ENCODE measurements around the gene NEXN.

NEXN gene

DNA sequence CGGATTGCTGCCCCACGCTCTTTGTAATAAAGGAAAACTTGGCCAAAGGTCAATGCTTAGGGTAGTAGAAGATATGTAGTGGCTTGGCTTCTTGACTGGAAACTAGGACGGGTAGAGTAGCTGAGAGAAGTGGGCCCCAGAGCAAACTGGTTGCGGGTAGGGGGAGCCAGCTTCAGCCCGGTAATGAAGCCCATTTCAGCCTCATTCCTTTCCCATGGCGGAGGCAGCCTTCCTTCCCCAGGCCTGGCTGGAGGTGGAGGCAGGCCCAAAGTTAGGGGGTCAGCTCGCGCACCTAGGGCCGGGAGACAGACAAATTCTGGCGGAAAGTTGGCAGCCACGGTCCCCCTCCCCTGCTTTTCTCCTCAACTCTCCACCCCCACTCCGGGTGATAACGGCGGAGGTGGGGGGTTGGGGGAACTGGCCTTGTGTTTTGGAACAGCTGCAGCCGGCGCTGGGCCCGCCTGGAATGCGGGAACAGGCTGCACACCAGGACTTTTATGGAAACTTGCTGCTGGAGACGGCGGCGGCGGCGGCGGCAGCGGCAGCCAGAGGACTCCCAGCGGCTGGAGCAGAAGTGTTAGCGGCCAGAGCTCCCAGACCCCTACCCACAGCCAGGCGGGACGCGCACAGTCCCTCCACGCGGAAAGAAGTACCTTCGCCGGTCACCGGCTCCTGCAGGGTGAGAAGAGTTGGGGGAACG, at the start of gene NEXN:
TSS of gene NEXN (plus strand) at position 544 of the 700 bp plus-strand sequence. CDS start 27,483 bp downstream, outside the sequence.
- ATAC-seq = peak; percentile 19
- DNase-seq = no peak

DNA sequence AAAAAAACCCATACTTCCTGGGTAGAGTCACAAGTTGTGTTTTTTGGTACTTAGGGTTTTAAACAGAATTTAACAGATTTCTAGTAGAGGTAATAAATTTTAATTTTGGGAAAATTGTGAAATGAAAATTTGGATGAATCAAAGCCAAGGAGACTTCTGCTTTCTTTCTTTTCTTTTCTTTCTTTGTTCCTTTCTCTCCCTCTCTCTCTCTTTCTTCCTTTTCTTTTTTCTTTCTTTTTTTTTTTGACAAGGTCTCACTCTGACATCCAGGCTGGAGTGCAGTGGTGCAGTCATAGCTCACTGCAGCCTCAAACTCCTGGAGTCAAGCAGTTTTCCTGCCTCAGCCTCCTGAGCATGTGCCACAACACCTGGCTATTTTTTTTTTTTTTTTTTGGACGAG, 46.9 kb upstream of the NEXN start:
- DNase-seq (no peak), ATAC-seq (no peak)

- no peak for ATAC-seq
Observed at GRCh38 chr1:77845951-77846350, 42.5 kb upstream of the NEXN start.

DNA sequence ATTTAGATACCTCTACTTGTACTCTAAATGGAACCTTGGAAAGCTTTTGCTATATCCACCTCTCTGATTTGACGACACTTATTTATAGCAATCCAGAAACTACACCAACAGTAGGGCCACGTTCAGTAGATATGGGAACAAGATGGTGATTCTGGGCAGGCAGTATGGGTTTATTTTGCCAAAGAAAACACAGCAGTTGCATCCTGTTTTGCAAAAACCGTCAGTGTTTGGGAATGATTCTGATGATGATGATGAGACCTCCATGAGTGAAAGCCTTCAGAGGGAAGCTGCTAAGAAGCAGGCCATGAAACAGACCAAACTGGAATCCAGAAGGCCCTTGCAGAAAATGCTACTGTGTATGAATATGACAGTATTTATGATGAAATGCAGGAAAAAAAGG, 41.5 kb upstream of the NEXN start:
- no peak for ATAC-seq
- DNase-seq = no peak

More at GRCh38 chr1:77845951-77846350, 42.5 kb upstream of the NEXN start:
- no peak for DNase-seq

DNA sequence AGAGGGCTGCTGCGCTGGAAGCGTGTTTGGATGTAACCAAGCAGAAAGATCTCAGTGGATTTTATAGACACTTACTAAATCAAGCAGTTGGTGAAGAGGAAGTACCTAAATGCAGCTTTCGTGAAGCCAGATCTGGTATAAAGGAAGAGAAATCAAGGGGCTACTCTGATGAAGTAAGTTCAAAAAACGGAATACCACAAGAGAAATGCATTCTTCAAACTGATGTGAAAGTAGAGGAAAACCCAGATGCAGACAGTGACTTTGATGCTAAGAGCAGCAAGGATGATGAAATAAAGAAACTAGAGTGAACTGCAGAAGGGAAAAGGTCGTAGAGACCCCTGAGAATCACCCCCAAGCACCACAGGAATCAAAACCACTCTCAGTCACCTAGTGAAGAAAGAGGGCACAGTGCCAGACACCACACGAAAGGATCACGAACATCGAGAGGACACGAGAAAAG, 40.8 kb upstream of the NEXN start:
- peak; percentile 75 for ATAC-seq
- DNase-seq = peak; percentile 34

- ATAC-seq (peak; percentile 46), DNase-seq (no peak)
Observed at GRCh38 chr1:77850082-77850481, 38.3 kb upstream of the NEXN start.

- no peak for ATAC-seq
- DNase-seq = no peak
Observed at GRCh38 chr1:77857552-77857951, 30.9 kb upstream of the NEXN start.

DNA sequence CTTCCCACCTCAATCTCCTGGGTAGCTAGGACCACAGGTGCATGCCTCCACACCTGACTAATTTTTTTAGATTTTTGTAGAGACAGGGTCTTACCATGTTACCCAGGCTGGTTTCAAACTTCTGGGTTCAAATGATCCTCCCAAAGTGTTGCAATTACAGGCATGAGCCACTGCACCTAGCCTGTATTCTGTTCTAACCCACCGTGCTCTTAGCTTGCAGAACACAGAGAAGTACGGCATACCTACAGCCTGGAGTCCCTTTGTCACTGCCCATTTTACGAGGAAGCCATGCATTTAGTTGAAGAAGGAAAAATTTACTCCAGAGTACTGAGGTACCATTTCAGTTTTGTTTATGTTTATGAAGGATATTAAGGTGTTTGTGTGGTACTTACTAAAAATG, 29.7 kb upstream of the NEXN start:
- ATAC-seq (no peak), DNase-seq (no peak)

DNA sequence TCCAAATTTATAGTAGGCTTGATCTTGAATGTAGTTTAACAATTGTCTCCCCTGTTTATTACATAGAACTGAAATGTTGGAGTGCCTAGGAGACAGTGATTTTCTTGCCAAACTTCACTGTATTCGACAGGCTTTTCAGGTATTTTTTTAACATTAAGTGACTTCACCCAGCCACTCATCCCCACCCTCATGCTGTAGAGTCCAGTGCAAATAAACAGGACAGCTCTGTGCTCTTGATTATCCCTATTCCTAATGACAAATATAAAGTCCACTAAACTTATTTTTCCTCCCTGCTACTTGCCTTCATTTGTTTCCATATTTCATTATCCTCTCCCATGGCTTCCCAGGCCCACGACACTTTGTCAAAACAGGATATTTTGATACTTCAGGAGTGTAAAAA, 29.2 kb upstream of the NEXN start:
- no peak for ATAC-seq

GRCh38 chr1:77866296-77866695, 22.1 kb upstream of the NEXN start:
- no peak for ATAC-seq
- DNase-seq = no peak

More for the DNA sequence above, 29.2 kb upstream of the NEXN start:
- no peak for DNase-seq

GRCh38 chr1:77872645-77873044, 15.8 kb upstream of the NEXN start:
- DNase-seq (no peak), ATAC-seq (no peak)

GRCh38 chr1:77873461-77873860, 15.0 kb upstream of the NEXN start:
- ATAC-seq (no peak), DNase-seq (no peak)

DNA sequence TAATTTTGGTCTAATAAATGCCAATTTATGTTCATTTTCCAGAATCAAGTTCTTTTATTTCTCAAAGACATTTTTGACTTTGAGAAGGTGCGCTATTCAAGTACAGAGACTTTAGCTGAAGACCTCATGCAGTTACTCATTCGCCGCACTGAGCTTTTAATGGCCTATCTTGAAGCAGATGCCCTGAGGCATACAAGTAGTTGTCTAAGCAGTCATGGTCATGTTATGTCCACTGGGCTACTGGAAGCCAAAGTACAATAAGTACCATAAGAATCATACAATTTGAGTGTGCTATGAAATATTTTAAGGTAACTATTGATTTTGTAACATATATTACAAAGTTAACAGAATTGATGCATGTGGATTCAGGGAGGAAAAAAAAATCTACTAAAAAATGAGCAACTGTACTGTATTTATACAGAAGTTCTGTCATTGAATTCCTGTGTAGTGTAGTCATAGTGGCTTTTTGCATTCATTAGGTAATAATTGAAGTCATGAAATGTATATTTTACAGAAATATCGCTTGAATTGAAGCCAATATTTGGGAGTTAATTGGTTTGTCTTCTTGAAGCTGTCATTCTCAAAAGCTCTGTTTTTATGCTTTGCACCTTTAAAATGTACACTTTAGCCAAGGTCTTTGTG, 13.5 kb upstream of the NEXN start:
- ATAC-seq = no peak
- no peak for DNase-seq

GRCh38 chr1:77876884-77877283, 11.5 kb upstream of the NEXN start:
- ATAC-seq (no peak), DNase-seq (no peak)

DNA sequence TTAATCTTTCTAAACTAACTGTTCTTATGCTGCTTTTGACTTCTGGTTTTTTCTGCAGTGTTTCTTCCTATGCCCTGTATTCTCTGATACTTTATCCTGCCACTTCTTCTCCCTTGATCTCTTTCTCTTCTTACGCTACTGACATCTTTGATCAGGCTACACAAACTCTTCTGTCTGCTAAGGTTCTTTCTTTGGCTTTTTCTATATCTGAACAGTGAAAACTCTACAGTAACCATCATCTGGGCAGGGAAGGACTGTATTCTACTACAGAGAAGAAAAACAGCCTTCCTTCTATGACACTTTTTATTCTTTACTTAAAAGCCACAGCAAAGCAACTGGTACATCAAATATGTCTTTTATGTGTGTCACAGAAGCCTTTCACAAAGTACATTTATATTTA, 7.4 kb upstream of the NEXN start:
- DNase-seq (no peak), ATAC-seq (no peak)

GRCh38 chr1:77882411-77882810, 6.0 kb upstream of the NEXN start:
- ATAC-seq (no peak), DNase-seq (no peak)

DNA sequence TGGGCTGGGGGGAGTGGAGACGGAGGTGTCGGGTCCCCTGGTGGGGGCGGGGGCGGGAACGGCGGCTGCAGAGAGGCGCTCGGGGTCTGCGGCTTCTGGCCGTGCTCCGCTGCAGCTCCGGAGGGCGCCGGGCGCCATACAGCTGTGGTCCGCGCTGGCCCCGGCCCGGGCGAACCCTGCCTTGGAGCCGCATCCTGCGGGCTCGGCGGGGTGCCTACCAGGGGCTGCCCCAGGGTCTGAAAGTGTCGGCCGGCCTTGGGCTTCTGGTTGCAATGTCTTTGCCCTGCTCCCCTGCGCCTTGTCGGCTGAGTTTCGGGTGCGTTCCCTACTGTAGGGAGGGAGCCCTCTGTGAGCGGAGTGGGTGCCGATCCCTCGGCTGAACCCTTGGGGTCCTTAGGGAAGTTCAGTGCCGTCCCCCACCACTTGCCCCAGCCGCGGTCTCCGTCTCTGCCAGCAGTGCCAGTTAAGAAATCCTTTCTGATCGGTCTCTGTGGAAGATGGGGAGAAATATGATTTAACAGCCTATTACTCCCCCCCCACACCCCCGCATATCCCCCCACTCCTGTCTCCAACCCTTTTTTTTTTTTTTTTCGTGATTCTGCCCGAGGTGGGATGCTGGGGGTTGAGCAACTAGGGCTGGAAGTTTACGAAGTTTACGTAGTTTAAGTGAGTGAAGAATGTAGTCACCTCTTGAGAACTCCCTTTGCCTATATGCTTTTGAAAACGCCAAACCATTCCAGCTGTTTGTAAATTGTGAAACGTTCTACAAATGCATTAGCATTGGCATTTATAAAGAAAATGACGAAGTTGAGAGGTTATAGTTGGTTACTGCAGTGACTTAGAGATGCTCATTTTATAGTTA, 588 bp downstream of the NEXN start:
- DNase-seq = peak; percentile 42
- peak; percentile 61 for ATAC-seq

DNA sequence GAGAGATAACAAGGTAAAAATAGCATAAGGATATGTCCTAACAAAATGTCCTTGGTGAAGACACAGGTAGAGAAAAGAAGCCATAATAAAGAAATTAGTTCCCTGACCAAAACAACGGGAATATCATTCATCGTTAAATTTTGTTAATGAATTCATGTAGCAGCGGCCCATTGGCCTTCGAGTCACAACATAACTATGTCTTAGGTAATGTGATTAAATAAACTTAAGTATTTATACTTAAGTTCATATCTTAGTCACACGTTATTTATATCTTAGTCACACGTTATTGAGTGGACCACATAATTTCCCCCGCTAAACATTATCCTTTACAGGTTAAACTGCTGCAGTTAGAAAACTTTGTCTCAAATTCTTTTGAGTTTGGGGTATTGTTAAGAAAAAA, 1.2 kb downstream of the NEXN start:
- ATAC-seq (no peak), DNase-seq (no peak)

GRCh38 chr1:77891200-77891599, 2.8 kb downstream of the NEXN start:
- ATAC-seq = no peak
- no peak for DNase-seq

DNA sequence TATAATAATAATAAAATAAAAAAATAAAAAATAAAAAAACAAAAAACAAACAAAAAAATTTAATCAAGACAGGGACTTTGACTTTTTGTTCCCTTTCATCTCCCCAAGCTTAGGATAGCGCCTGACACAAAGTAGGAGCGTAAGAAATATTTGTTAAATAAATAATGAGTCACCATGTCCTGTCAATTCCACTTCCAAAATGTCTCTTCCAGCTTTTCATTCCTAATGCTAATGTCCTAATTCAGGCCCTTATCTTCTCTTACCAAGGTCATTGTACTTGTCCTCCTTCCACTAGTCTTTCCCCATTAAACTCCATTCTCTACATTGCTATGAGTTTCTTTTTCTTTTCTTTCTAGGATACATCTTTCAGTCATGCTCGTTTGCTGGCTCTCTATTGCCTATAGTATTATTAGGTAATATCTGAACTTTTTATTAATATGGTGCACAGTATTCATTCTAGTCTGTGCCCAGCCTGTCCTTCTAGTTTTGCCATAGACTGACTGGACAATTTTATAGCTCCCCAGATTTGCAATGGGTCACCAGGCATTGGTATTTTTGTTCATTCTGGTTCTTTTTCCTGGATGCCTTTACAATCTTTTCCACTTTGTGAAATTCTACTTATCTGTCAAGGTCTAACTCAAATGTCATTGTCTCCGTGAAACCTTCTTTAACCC, 11.4 kb downstream of the NEXN start:
- no peak for DNase-seq
- ATAC-seq = no peak

- no peak for DNase-seq
- ATAC-seq = peak; percentile 49
Observed at GRCh38 chr1:77900687-77901293, 12.4 kb downstream of the NEXN start.

GRCh38 chr1:77905603-77906002, 17.2 kb downstream of the NEXN start:
- no peak for ATAC-seq
- DNase-seq = no peak
